Choroid plexus epithelial cell (primary cell): ENCODE measurements around the gene HOMER3.
"Not testable (repeated sequence)": the region's sequence is repeated elsewhere in the genome, so short reads cannot be mapped to it uniquely, and the experiment has no call there.

ENCODE experiments used
- DNase-seq: peaks from one replicate; pipeline ENCODE4 v3.0.0-alpha.2; 2010; ENCODE audit warnings: low read depth
- H3K4me3 ChIP-seq: 2 replicates; pipeline ENCODE4 v1.5.1; 2011; ENCODE audit warnings: low read depth, mild to moderate bottlenecking, control low read depth, low read length, moderate library complexity
- TF ChIP-seq, protein P1 (sequence below): conservative IDR thresholded peaks from 2 replicates; pipeline ENCODE4 v1.5.1; 2011; ENCODE audit warnings: low read depth, mild to moderate bottlenecking, control low read depth, inconsistent platforms, low read length, moderate library complexity

The HOMER3 gene

DNA sequence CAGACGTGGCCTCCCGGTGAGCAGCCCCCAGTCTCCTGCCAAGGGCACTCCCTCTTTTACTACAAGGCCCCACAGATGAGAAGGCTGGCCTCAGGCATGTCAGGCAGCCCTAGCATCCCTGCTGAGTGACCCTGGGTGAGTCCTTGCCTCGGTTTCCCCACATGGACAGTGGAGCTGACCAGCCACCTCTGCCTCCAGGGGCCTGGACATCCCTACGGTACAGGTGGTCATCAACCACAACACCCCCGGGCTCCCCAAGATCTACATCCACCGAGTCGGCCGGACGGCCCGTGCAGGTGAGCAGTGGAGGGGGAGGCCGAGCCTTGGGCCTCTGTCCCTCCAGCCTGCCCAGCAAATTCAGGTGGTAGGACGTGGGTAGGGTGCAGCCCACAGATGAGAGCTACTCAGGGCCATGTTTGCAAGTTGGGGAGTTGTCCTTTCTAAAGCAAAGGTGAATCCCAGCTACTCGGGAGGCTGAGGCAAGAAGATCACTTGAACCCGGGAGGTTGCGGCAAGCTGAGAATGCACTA, 16.3 kb downstream of the HOMER3 start:
- TF ChIP-seq, protein P1, sequence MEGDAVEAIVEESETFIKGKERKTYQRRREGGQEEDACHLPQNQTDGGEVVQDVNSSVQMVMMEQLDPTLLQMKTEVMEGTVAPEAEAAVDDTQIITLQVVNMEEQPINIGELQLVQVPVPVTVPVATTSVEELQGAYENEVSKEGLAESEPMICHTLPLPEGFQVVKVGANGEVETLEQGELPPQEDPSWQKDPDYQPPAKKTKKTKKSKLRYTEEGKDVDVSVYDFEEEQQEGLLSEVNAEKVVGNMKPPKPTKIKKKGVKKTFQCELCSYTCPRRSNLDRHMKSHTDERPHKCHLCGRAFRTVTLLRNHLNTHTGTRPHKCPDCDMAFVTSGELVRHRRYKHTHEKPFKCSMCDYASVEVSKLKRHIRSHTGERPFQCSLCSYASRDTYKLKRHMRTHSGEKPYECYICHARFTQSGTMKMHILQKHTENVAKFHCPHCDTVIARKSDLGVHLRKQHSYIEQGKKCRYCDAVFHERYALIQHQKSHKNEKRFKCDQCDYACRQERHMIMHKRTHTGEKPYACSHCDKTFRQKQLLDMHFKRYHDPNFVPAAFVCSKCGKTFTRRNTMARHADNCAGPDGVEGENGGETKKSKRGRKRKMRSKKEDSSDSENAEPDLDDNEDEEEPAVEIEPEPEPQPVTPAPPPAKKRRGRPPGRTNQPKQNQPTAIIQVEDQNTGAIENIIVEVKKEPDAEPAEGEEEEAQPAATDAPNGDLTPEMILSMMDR = no peak
- H3K4me3 ChIP-seq = no peak overlapping the region
- no peak for DNase-seq

DNA sequence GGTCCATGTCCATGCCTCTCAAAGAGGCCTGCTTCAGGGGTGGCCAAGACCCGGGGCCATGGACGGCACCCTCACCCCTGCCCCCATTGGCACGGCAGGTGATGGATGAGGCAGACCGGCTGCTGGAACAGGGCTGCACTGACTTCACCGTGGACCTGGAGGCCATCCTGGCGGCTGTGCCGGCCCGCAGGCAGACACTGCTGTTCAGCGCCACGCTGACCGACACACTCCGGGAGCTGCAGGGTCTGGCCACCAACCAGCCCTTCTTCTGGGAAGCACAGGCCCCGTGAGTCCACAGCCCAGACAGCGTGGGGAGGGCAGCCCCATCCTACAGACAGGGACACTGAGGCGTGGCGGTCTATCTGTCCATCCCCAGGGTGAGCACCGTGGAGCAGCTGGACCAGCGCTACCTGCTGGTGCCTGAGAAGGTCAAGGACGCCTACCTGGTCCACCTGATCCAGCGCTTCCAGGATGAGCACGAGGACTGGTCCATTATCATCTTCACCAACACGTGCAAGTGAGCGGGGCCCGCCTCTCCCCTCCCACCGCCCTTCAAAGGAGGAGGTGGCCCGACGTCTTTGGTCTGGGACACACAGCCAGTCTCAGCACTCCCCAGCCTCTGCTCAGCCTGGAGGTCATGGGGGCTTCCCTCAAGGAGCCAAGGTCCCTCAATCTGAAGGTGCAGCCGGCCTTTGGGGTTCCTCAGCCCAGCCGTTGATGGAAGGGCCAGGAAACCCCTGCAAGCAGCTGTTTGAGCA, 18.6 kb downstream of the HOMER3 start:
- no peak for DNase-seq
- no peak overlapping the region for H3K4me3 ChIP-seq
- TF ChIP-seq, protein P1 = no peak

DNA sequence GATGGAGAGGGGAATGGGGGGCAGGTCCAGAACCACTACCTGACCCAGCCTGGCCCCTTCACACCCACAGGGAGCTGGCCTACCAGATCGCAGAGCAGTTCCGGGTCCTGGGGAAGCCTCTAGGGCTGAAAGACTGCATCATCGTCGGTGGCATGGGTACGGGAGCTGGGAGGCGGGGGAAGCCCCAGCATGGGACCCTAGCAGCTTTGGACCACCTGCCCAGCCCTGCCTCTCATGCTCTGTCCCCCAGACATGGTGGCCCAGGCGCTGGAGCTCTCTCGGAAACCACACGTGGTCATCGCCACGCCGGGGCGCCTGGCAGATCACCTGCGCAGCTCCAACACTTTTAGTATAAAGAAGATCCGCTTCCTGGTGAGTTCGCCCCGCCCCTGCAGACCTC, 19.4 kb downstream of the HOMER3 start:
- H3K4me3 ChIP-seq = no peak overlapping the region
- no peak for DNase-seq
- TF ChIP-seq, protein P1 = no peak

DNA sequence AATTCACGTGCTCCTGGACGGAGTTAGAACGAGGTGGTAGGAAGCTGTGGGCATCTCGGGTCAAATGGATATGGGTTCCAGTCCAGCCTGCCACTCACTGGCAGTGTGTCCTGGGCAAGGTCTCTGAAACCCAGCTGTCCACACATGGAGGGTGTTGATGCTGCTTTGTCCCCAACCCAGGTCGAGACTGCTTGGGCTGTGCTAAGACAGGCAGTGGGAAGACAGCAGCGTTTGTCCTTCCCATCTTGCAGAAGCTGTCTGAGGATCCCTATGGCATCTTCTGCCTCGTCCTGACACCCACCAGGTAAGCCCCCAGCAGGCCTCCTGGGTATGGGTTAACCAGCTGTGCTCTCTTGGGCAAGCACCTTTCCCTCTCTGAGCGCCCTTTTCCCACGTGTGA, 20.6 kb downstream of the HOMER3 start:
- H3K4me3 ChIP-seq = peak overlapping the region; percentile 82
- TF ChIP-seq, protein P1 = no peak
- no peak for DNase-seq

DNA sequence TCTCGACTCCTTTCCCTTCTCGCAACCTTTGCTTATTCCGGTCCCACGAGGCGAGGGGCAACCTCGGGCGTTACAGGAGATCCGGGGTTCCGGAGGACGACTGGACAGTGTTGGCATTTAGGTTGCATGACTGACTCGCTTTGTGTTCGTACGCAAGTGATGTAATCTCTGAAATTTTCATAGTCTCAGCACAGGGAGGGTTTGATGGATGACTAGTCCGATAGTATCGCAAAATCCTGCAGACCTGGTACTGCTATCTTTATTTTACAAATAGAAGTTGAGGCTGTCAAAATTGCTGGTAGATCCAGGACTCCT, 21.2 kb downstream of the HOMER3 start:
- peak overlapping the region; percentile 82 for H3K4me3 ChIP-seq
- TF ChIP-seq, protein P1 = no peak
- no peak for DNase-seq

DNA sequence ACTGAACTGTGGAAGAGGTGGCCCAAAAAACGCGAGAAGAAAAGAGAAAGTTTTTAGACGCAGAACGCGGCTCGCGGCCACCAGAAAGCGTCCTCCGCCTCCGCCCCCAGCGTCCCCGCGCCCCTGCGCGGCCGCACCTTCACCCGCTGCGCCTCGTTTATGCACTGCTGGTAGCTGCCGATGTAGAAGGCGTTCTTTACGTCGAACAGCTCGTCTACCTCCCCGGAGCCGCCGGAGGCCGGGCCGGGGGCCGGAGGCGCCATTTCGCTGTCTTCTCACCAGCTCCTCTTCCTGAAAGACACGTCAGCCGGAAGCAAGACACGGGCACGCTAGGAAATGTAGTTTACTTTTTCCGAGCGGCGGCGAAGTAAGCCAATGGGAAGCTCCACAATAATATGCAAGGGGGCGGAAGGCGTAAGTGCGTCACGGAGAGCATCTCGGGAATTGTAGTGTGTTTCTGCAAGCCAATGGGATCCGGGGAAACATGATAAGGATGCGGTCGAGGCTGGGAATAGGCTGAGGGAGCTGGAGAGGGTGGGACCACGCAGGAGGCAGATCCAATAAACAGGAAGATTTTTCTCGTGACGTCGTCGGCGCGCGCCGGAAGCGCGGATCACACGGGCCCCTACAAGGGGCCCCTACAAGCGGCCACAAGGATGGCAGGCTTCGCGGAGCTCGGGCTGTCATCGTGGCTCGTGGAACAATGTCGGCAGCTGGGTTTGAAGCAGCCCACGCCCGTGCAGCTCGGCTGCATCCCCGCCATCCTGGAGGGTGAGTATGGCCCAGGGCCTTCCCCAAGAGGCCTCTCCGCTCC, 21.7 kb downstream of the HOMER3 start, which contains the start of the genes COPE and DDX49:
TSS of gene COPE (minus strand) at position 302 of the 814 bp plus-strand sequence. CDS start at position 263, 39 bp downstream.
TSS of gene DDX49 (plus strand) at position 630 of the 814 bp plus-strand sequence. CDS start at position 657, 27 bp downstream.
- TF ChIP-seq, protein P1 = no peak
- H3K4me3 ChIP-seq = peak within 1 kb of the TSS; percentile 97
- DNase-seq = peak; percentile 100

DNA sequence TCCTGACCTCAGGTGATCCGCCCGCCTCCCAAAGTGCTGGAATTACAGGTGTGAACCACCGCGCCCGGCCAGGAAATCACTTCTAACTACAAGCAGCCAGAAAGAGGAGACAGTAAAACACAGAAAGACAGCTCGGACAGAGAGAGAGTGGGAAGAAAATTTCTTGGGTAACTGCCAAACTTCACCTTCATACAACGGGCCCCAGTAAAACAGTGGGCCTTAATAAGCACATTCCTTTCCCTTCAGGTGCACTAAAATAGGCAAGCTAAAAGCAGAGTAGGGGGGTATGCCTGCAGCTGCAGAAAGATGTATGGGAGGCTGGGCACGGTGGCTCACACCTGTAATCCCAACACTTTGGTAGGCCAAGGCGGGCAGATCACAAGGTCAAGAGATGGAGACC, 23.4 kb downstream of the HOMER3 start:
- not testable (repeated sequence) for DNase-seq, H3K4me3 ChIP-seq
